GM23248 (cell line): ENCODE data around the gene TNFRSF6B.

Source experiments
- EZH2 ChIP-seq: fragments of 200-600 bp; sonication (generic); IDR thresholded peaks from 2 replicates; pipeline ENCODE4 v1.6.1; 2018; ENCODE audit warnings: antibody characterized with exemption, mild to moderate bottlenecking; ENCODE audit not compliant: insufficient read depth, poor library complexity, severe bottlenecking
- EZH2phosphoT487 ChIP-seq: fragments of 200-600 bp; sonication (generic); IDR thresholded peaks from 2 replicates; pipeline ENCODE4 v1.6.1; 2018; ENCODE audit warnings: antibody characterized with exemption, moderate library complexity, mild to moderate bottlenecking, low read depth; ENCODE audit not compliant: insufficient read depth

- TF ChIP-seq EZH2 (no peak), EZH2phosphoT487 (no peak)
These were observed 36.7 kb downstream of the TNFRSF6B start for GRCh38 chr20:63733117-63733516.
